ENCODE measurements around the gene GPR25. TPM values are rescaled to one million over a fixed set of nuclear protein-coding genes. Genes with fewer than 3 reads are reported as not detected.

The GPR25 gene
- polyA plus RNA-seq, 1 donor (not counting 4 experiments of a cell fraction or from before 2014, with no cell fraction given) = not detected

GRCh38 chr1:200861937-200862647 lies 10.7 kb upstream of the GPR25 start:
- dilution Hi-C loops (cut with MboI; ENCODE audit: extremely low pct_ligation_motif_present, low sequenced_read_pairs) = no loop called here
- H3K4me1 ChIP-seq (ENCODE audit: control insufficient read depth, extremely low read depth, insufficient read depth, low read length) = no peaks in the 10 kb centered on the region
- FAIRE-seq (no peak), DNase-seq (ENCODE audit: low read depth, low spot score) (no peak)
- no peaks in the 10 kb centered on the region for H4K20me1 ChIP-seq (ENCODE audit: control insufficient read depth, extremely low read depth, insufficient read depth, low read length)
- no peaks in the 10 kb centered on the region for H3K9me1 ChIP-seq (ENCODE audit: control insufficient read depth, extremely low read depth, insufficient read depth, low read length)
- TF ChIP-seq CTCF (optimal IDR thresholded peaks at IDR 0.05 in 1 of 3, IDR thresholded peaks at IDR 0.05 in 1 of 3, conservative IDR thresholded peaks at IDR 0.05 in 1 of 3; ENCODE audit: extremely low read depth in 1 of 3, insufficient read depth in 2 of 3, low read length in 3 of 3) (no peak), EZH2 (IDR thresholded peaks at IDR 0.05; ENCODE audit: low read length) (no peak)
- H3K9me3 ChIP-seq (ENCODE audit: control insufficient read depth, low read depth, low read length) = no peaks in the 10 kb centered on the region
- no peak overlapping the region for H3K9ac ChIP-seq (ENCODE audit: control insufficient read depth, extremely low read depth, insufficient read depth, low read length)
- no peak overlapping the region for H3K4me2 ChIP-seq (ENCODE audit: control insufficient read depth, extremely low read depth, insufficient read depth, low read depth, low read length)
- no peaks in the 10 kb centered on the region for H3K27me3 ChIP-seq (ENCODE audit: control insufficient read depth, extremely low read depth, insufficient read depth, low read length)
- H2AFZ ChIP-seq (ENCODE audit: control insufficient read depth, low read length) = no peak overlapping the region
- no peak overlapping the region for H3K4me3 ChIP-seq (ENCODE audit: control insufficient read depth in 2 of 3, extremely low read depth in 1 of 3, insufficient read depth in 2 of 3, low read depth in 1 of 3, low read length in 3 of 3)
- H3K79me2 ChIP-seq (ENCODE audit: control insufficient read depth, insufficient read depth, low read length) = no peaks in the 10 kb centered on the region
- peaks cover 11 to 14% of the 10 kb centered on the region in 2 experiments for H3K36me3 ChIP-seq (ENCODE audit: control insufficient read depth in 2 of 2, extremely low read depth in 1 of 2, insufficient read depth in 2 of 2, low read length in 2 of 2)
- no peak overlapping the region for H3K27ac ChIP-seq (ENCODE audit: control insufficient read depth, insufficient read depth, low read length)

GRCh38 chr1:200862713-200863415 lies 9.9 kb upstream of the GPR25 start:
- Histone ChIP-seq H3K36me3 (ENCODE audit: control insufficient read depth in 2 of 2, extremely low read depth in 1 of 2, insufficient read depth in 2 of 2, low read length in 2 of 2) (peaks cover 9 to 11% of the 10 kb centered on the region in 2 experiments), H3K9ac (ENCODE audit: control insufficient read depth, extremely low read depth, insufficient read depth, low read length) (no peak overlapping the region), H3K9me3 (ENCODE audit: control insufficient read depth, low read depth, low read length) (no peaks in the 10 kb centered on the region), H3K4me3 (ENCODE audit: control insufficient read depth in 2 of 3, extremely low read depth in 1 of 3, insufficient read depth in 2 of 3, low read depth in 1 of 3, low read length in 3 of 3) (no peak overlapping the region), H3K4me2 (ENCODE audit: control insufficient read depth, extremely low read depth, insufficient read depth, low read depth, low read length) (no peak overlapping the region), H3K27ac (ENCODE audit: control insufficient read depth, insufficient read depth, low read length) (no peak overlapping the region), H3K79me2 (ENCODE audit: control insufficient read depth, insufficient read depth, low read length) (no peaks in the 10 kb centered on the region), H2AFZ (ENCODE audit: control insufficient read depth, low read length) (no peak overlapping the region), H3K4me1 (ENCODE audit: control insufficient read depth, extremely low read depth, insufficient read depth, low read length) (no peaks in the 10 kb centered on the region), H3K9me1 (ENCODE audit: control insufficient read depth, extremely low read depth, insufficient read depth, low read length) (no peaks in the 10 kb centered on the region), H4K20me1 (ENCODE audit: control insufficient read depth, extremely low read depth, insufficient read depth, low read length) (no peaks in the 10 kb centered on the region), H3K27me3 (ENCODE audit: control insufficient read depth, extremely low read depth, insufficient read depth, low read length) (no peaks in the 10 kb centered on the region)
- FAIRE-seq (no peak), DNase-seq (ENCODE audit: low read depth, low spot score) (no peak)
- TF ChIP-seq CTCF (optimal IDR thresholded peaks at IDR 0.05 in 1 of 3, IDR thresholded peaks at IDR 0.05 in 1 of 3, conservative IDR thresholded peaks at IDR 0.05 in 1 of 3; ENCODE audit: extremely low read depth in 1 of 3, insufficient read depth in 2 of 3, low read length in 3 of 3) (no peak), EZH2 (IDR thresholded peaks at IDR 0.05; ENCODE audit: low read length) (no peak)
- dilution Hi-C loops (cut with MboI; ENCODE audit: extremely low pct_ligation_motif_present, low sequenced_read_pairs) = no loop called here

Data from keratinocyte (primary cell).